GM19372 (cell line): ENCODE results near the gene KRTAP10-8.
"Not testable (repeated sequence)": the region's sequence is repeated elsewhere in the genome, so short reads cannot be mapped to it uniquely, and the experiment has no call there.

ENCODE experiments used
- ATAC-seq: cut with Tn5 transposase; IDR thresholded peaks from one replicate; pipeline ENCODE4 v1.9.1; 2021; ENCODE audit warnings: mild to moderate bottlenecking, low read depth, moderate library complexity; ENCODE audit not compliant: unreplicated experiment

KRTAP10-8 gene

DNA sequence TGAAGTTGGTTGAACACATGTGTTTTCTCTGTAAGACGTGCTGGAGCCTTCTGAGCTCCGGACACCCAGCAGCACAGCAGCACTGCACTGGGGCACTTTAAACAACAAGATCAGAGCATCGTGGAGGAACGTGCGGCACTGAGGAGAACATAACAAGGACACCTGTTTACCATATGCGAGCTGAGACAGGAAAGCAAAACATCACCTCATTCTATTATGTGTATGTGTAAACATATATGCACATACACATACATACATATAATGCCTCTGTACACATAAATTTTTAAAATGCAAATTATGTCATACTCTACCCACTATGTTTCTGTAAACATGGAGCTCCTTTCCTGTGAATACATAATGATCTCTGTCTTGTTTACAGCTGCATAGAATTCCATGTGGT is 16.4 kb upstream of the KRTAP10-8 start:
- ATAC-seq = no peak

DNA sequence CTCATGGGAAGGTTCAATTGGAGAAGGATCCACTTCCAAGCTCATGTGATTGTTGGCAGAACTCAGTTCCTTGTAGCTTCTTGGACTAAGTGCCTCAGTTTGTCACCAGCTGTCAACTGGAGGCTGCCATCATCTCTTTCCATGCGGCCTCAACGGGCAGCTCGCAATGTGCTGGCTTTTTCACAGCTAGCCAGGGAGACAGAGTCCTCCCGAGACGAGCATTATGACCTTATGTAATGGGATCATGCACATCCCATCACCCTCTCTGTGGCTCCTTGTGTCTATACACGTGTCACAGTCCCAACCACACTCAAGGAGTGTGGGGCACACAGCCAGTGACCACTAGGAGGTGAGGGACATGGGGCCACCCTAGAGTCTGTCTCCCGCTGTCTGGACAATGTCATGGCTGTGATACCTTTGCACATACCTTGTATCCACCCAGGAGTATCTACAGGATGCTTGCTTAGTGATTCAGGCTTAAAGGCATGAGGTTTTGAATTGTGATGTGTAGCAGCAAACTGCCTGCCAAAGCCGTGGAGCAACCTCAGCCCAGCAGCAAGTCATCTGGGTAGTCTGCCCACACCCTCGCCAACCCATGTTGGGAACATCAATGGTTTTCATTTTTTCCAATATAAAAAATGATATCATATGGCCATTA is 15.7 kb upstream of the KRTAP10-8 start:
- ATAC-seq = no peak

DNA sequence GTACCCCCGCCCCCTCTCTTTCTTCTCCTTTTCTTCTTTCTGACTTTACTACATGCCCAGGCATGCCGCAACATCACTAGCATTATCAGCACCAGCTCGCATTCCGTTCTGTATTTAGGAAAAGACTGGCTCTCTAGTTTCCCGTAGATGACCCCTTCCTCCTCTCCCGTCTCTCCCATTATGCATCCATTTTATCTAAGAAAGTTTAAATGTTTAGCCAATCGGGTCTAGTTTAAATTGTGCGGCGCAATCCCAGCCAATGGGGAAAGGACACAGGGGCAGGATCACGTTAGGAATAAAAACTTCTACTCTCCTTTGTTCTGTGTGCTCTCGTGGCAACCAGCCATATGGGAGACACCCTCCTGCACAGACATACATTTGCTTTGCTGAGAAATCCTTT is 13.8 kb upstream of the KRTAP10-8 start:
- no peak for ATAC-seq

DNA sequence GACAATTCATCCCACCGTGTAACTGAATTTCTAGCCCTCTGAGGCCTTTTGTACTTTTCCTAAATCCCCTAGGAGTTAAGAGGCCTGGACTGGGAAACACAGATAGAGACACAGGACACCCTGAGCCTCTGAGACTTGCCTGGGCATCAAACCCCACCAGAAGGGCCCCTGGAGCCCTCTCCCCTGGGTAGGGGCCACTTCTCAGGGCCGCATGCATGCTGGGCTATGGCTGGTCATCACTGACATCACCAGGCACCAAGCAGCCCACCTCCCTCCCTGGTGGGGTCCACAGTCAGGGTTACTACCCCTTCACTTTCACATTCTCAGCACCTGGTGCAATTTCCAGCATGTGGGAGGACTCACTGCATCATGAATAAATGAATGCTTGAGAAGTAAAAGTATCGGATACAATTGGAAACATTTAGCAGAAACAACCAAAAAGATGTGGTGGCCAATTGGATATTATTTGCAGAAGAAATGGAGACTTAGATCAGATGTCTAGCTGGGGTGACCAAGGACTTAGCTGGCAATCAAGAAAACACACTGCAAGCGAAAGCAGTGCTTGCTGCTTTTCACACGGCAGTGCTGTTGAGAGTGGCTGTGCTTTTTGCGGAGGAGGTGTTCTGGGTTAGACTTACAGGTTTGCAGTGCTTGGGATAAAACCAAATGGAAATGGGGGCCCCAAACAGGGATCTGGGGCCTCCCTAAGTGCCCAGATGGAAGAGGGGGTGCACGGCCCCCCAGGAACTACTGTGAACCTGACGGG is 12.4 kb upstream of the KRTAP10-8 start:
- no peak for ATAC-seq

DNA sequence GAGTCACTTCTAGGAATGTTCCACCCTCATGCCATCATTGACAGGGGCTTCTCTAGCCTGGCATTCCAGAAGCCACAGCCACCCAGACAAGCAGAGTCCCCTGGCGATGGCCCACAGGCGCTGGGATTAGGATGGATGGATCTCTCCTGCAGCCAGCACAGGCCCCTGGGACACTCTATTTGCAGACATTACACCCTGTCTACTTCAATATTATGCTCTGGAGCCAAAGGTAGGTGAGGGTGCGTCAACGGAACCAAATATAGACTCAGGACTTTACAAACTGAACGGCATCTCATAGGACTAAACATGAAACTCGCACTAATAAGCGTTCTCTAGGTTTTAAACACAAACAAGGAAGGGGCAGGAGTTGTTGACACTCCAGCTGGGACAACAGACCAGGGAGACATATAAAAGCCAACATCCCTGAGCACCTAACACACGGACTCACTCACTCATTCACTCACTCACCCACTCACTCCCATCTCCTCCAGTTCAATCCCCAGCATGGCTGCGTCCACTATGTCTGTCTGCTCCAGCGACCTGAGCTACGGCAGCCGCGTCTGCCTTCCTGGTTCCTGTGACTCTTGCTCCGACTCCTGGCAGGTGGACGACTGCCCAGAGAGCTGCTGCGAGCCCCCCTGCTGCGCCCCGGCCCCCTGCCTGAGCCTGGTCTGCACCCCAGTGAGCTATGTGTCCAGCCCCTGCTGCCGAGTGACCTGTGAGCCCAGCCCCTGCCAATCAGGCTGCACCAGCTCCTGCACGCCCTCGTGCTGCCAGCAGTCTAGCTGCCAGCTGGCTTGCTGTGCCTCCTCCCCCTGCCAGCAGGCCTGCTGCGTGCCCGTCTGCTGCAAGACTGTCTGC is 11.5 kb upstream of the KRTAP10-8 start, which contains the start of gene KRTAP10-7:
Gene KRTAP10-7 (plus strand): TSS at position 480 of the 861 bp plus-strand sequence. CDS start 25 bp downstream, at position 505.
- ATAC-seq = not testable (repeated sequence)

DNA sequence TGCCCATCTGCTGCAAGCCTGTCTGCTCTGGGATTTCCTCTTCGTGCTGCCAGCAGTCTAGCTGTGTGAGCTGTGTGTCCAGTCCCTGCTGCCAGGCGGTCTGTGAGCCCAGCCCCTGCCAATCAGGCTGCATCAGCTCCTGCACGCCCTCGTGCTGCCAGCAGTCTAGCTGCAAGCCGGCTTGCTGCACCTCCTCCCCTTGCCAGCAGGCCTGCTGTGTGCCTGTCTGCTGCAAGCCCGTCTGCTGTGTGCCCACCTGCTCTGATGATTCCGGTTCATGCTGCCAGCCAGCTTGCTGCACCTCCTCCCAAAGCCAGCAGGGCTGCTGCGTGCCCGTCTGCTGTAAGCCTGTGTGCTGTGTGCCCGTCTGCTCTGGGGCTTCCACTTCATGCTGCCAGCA is 10.8 kb upstream of the KRTAP10-8 start:
- not testable (repeated sequence) for ATAC-seq

DNA sequence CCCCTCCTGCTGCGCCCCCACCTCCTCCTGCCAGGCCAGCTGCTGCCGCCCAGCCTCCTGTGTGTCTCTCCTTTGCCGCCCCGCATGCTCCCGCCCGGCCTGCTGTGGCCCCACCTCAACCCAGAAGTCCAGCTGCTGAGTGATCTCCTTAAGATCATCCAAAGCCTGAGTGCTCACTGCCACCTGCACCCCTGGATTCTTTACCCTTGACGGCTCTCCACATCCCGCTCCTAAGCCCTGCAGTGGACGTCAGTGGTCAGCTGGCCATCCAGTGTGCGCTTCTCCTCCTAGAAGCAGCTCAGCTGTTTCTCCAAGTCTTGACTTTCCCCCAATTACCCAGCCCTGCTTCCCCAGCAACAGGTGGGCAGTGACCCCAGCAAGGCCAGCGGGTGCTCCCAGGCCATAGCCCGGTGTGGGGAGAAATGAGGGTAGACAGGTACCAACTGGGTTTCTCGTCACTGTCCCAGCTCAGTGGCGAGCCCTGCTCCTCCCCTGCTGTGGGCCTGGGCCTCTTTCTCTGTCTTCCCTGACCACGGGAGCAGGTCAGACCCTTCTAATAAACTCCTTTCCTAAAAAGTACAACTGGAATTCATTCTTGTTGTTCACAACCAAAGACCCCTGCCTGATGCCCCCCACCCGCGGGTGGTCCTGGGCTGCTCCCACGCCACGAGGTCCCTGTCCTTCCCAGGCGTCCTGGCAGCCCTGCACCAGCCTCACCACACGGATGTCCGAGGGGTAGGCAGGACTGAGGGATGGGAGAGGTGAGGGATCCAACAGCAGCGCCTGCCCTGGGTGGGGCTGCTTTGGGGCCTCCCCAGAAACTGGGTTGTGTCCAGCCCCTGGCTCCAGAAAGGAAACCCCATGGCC is 10.1 kb upstream of the KRTAP10-8 start:
- no peak for ATAC-seq

DNA sequence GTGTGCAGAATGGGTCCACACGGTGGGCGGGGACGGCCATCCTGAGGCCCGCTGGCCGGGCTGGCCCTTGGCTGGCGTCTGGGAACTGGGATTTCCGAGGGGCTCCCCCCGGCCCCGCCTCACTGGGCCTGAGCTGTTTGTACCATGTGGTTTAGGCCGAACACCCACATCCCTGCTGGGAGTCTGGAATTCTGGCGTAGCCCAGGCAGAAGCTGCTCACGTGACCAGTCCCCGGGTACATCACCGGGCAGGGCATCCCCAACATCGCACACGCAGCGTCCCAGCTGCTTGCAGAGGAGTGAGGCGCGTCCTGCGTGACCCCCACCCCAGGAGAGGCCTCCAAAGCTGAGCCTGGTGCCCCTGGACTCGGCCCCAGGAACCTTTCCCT is 9.4 kb upstream of the KRTAP10-8 start:
- no peak for ATAC-seq

DNA sequence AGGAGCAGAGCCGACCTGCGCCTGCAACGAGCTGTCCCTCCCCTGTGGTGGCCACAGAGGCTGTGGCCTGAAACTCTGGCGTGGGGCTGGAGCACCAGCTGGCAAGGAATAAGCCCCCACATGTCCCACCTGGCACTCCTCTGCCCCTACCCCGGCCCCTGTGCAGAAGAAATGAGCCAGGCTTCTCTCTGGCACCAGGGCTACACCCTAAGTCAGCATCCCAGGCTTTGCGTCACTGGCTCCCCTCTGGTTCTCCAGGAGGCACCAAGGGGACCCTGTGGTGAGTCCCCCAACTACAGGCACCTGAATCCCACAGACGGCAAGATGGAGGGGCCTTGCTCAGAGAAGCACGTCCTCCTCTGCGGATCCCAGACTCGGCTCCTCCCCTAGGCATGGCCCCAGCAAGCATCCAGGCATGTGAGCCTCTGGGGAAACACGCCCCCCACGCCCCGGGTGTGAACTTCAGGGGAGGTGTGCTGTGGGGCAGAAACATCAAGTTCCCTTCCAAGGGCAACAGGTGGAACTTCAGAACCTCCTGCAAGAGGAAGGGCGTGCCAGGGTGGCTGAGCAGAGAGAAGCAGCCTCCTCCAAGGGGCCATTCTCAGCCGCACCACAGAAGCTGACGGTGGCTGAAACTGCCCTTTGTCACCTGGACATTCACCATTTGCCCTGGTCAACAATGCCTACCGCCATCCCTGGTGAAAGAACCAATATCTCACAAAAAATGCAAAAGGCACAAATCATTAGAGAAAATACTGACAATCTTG is 8.6 kb upstream of the KRTAP10-8 start:
- no peak for ATAC-seq

DNA sequence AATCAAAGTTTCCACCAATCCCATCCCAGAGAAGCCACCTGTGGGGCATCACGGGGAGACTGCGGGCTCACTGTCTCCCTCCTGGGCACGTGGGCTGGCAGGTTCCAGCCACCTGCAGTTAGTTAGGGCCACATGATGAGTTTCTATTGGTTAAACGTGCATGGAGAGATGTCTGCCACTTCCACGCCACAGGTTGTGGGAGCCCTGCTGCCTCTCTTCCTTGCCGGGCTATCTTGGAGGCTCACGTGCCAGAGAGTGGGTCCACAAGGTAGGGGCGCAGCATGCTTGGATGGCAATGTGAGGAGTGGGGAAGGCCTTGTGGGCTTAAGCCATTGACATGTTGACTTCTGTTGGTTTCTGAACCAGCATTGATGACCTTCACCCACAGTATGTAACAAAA is 8.0 kb upstream of the KRTAP10-8 start:
- no peak for ATAC-seq

DNA sequence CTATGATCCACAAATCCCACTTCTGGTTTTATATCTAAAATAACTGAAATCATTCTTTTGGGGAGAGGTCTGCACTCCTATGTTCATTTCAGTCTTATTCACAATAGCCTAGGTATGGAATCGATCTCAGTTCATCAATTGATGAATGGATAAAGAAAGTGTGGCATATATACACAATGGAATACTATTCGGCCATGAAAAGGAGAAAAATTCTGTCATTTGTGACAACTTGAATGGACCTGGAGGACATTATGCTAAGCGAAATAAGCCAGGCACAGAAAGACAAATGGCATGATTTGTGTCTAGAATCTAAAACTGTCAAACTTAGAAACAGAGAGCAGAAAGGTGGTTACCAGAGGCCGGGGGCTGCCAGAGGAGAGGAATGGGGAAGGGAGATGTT is 5.4 kb upstream of the KRTAP10-8 start:
- ATAC-seq = no peak

DNA sequence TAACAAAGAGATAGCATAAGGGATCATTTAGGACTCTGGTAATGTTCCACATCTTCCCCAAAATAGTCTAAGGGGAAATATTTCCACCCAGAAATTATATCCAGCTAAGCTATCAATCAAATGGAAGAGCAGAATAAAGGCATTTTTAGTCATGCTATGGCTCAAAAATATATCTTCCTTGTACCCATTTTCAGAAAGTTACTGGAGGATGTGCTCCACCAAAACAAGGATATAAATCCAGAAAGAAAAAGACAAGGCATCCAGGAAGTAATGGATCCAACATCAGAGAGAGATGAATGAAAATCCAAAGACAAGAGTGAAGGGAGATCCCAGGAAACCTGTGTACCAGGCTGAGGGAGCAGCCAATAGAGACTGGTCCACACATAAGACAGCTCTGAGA is 2.7 kb upstream of the KRTAP10-8 start:
- no peak for ATAC-seq

DNA sequence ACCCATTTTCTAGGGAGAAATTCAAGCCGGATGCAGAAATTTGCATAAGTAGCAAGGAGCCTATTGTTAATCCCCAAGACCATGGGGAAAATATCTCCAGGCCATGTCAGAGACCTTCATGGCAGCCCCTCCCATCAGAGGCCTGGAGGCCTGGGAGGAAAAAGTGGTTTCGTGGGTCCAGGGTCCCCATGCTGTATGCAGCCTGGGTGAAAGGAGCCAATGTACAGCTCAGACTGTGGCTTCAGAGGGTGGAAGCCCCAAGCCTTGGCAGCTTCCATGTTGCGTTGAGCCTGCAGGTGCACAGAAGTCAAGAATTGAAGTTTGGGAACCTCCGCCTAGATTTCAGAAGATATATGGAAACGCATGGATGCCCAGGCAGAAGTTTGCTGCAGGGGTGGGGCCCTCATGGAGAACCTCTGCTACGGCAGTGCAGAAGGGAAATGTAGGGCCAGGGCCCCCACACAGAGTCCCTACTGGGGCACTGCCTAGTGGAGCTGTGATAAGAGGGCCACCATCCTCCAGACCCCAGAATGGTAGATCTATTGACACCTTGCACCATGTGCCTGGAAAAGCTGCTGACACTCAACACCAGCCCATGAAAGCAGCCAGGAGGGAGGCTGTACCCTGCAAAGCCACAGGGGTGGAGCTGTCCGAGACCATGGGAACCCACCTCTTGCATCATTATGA is 1.6 kb upstream of the KRTAP10-8 start:
- ATAC-seq = not testable (repeated sequence)

DNA sequence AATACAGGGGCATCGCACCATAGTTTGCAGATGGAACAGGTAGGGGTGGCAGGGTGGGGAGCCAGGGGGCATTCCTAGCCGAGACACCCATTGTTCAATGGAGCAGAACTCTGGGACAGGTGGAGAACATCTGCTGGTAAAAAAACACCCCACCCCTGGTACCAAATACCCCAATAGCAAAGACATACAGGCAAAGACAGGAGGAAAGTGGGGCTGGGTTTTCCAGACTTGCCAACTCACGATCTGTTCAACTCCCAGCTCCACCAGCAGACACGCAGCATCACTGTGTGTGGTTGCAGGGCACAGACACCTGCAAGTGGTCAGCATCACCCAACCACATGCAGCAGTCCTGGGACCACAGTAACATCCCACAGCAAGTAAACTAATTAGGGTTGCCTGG is 328 bp upstream of the KRTAP10-8 start:
- no peak for ATAC-seq

DNA sequence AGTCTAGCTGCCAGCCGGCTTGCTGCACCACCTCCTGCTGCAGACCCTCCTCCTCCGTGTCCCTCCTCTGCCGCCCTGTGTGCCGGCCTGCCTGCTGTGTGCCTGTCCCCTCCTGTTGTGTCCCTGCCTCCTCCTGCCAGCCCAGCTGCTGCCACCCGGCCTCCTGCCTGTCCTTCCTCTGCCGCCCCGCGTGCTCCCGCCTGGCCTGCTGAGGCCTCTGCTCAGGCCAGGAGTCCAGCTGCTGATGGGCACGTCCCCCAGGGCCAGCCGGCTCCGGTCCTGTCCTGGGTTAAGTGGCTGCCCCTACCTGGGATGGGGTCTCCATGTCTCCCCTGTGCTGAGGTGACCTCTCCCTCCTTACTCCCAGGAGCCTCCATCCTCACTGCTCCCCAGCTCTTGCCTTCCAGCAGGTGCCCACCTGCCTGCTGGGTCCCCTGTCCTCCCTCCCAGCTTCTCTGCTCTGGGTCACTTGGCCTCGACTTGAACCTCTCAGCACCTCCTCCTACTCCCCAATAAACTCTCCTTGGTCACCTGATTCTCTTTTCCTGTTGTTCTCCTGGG is 870 bp downstream of the KRTAP10-8 start:
- no peak for ATAC-seq

DNA sequence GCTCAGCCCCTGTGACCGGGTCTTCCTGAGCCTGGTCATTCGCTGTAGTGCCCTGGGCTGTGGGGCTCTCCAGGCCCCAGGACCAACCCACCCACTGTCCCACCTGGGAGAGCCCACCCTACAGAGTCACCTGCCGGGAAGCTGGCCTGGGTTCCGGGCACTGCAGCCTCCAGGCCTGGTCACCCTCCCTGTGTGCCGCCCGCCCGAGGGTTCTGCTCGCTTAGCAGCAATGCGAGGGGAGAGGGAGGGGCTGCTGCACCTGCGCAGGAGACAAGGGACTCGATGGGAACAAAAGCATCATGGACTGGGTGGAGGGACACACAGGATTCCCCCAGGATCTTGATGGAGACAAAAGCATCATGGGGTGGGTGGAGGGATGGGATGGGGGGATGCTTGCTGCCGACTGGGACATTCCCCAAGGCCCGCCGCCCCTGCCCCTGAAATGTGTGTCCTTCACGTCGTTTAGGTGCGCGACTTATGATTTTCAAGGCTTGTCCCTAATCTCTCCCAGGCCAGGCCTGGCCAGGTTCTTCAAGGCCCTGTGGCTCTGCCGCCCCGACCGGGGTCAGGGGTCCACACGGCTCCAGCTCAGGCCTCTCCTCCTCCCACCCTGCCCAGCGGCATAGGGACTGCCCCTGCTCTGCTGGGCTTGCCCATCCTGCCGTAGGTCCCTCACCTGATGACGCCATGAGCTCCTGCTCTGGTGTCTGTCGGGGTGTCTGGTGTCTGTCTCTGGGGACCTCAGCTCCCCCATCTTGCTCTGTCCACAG is 1.7 kb downstream of the KRTAP10-8 start:
- ATAC-seq = no peak

DNA sequence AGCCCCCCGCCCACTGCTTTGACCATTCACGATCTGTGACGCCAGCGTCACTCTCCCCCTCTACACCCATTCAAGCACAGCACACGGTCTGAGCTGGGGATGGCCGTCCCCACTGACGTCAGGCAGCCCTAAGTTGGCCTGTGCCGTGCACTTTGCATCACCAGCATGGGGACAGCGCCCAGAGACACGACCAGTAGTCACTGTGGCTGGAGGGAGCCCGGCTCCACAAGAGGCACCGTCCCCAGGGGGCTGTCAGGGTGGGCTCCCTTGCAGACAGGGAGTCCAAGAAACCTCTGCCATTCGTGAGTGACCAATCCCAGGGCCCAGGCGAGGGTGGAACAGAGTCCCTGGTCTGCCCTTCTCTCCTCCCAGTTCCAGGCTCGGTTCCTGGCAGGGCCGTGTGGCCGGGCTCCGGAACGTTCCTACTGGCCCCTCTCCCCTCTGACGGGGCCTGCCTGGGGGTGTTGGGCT is 2.3 kb downstream of the KRTAP10-8 start:
- ATAC-seq = no peak

DNA sequence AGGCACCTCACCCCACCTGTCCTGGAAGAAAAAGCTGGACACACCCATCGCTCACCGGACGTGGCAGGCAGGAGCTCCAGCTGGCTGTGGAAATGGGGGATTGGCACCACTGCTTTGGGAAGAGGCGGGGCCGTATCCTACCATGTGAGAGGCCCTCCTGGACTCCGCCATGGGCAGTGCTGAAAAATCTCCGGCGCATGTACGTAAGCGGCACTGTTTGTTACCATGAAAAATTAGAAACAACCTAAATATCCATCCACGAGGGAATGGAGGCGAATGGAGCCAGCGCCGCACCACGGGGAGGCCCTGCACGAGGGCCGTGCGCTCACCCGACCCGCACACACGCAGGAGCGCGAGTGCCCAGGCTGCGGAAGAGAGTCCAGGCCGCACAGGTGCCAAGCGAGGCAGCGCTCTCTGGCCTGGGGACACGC is 3.1 kb downstream of the KRTAP10-8 start:
- ATAC-seq = no peak
